Endothelial cell (in vitro differentiated cells): Measurements from ENCODE around the gene NUP62. TPM values are rescaled to one million over a fixed set of nuclear protein-coding genes. Genes with fewer than 3 reads are reported as not detected.

Source experiments
- DNase-seq: peaks from one replicate; pipeline ENCODE4 v3.0.0; 2021; ENCODE audit warnings: low spot score
- H3K27ac Mint-ChIP-seq: one replicate; pipeline ENCODE4 v1.8.0; 2021; ENCODE audit warnings: mixed read lengths, inconsistent platforms; ENCODE audit not compliant: unreplicated experiment
- H3K27me3 Mint-ChIP-seq: one replicate; pipeline ENCODE4 v1.8.0; 2021; ENCODE audit warnings: mild to moderate bottlenecking, moderate library complexity, mixed read lengths, inconsistent platforms; ENCODE audit not compliant: unreplicated experiment
- H3K36me3 Mint-ChIP-seq: one replicate; pipeline ENCODE4 v1.8.0; 2021; ENCODE audit warnings: mild to moderate bottlenecking, low read depth, mixed read lengths, inconsistent platforms; ENCODE audit not compliant: unreplicated experiment
- H3K4me1 Mint-ChIP-seq: one replicate; pipeline ENCODE4 v1.8.0; 2021; ENCODE audit warnings: mild to moderate bottlenecking, mixed read lengths, inconsistent platforms; ENCODE audit not compliant: unreplicated experiment
- H3K4me3 Mint-ChIP-seq: one replicate; pipeline ENCODE4 v1.8.0; 2021; ENCODE audit warnings: mild to moderate bottlenecking, mixed read lengths, inconsistent platforms; ENCODE audit not compliant: unreplicated experiment
- H3K9me3 Mint-ChIP-seq: one replicate; pipeline ENCODE4 v1.8.0; 2021; ENCODE audit warnings: mixed read lengths, inconsistent platforms; ENCODE audit not compliant: unreplicated experiment
- CTCF ChIP-seq: fragments of 200-600 bp; sonication (generic); IDR thresholded peaks from one replicate; pipeline ENCODE4 v1.5.0; 2021; ENCODE audit warnings: antibody characterized with exemption; ENCODE audit not compliant: unreplicated experiment
- total RNA-seq: library from RNA; stranded (reverse); fragmentation: NEBNext Ultra II Directional; extraction: Animal tissue kit (Norgen Biotek cat#: 25700); gene quantifications from one replicate; pipeline ENCODE4 v1.2.1, GENCODE V29; 2021; ENCODE audit not compliant: unreplicated experiment

NUP62 gene
- total RNA-seq, 1 donor from 2014 or later: 60.9 TPM

DNA sequence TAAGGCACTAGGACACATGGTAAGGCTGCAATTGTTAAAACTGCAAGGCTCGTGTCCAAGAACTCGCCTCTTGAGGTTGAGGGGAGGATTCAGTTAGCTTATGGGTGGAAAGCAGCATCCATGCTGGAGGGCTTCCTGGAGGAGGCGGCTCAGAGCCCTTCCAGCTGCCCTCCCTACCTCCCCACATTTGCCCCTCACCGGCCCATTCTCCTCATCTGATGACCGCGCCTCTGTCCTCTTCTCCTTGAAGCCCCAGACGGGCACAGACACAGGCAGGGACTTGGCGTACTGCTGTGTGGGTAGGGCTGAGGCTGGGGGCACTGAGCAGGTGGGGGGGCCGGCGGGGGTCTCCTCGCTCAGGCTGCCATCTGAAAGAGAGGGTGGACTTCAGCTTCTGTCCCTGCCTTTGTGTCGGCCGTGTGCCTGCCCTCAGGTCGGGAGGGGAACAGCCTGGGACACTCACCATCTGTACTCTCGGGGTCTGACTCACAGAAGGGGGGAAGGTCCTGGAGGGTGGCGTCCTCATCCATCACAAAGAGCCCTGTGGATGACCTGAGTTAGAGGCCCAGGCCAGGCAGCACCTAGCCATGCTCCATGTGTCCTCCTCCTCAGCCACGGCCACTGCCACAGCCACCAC is 57.8 kb downstream of the NUP62 start:
- no peak for TF ChIP-seq CTCF
- no peak overlapping the region for H3K27ac Mint-ChIP-seq
- H3K9me3 Mint-ChIP-seq: no peaks in the 10 kb centered on the region
- peaks cover 8% of the 10 kb centered on the region for H3K36me3 Mint-ChIP-seq
- H3K27me3 Mint-ChIP-seq: peaks cover 28% of the 10 kb centered on the region
- peak overlapping the region; percentile 79 for H3K4me3 Mint-ChIP-seq
- H3K4me1 Mint-ChIP-seq: peaks cover 28% of the 10 kb centered on the region
- DNase-seq: no peak

DNA sequence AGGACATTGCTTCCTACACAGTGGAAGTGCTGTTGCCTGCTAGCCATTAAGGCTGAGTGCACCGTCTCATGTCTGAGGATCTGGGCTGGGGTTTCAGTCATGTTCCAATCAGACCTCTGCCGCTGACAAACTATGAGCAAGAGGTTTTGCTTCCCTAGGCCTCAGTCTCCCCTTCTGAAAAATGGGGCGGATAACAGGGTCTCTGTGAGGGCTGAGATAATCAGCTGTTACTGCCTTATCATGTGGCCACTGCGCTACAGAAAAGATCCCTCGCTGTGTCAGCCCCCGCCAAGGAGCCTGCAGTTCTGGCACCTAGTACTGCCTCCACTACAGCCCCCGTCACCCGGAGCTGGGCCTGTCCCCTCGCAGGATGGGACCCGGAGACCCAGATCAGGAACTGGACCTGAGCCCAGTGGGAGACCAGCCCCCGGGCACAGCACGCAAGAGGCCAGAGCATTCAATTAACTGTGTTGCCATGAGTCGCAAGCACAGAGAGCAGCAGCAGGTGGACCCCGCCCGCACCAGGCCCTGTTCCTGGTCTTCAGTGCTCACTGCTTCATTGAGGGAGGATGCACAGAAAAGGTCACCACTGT is 58.9 kb downstream of the NUP62 start:
- DNase-seq: no peak
- Mint-ChIP-seq H3K4me1 (peaks cover 32% of the 10 kb centered on the region), H3K27ac (peak overlapping the region; percentile 89), H3K27me3 (peaks cover 28% of the 10 kb centered on the region), H3K4me3 (peak overlapping the region; percentile 87), H3K36me3 (peaks cover 16% of the 10 kb centered on the region), H3K9me3 (no peaks in the 10 kb centered on the region)
- no peak for TF ChIP-seq CTCF

DNA sequence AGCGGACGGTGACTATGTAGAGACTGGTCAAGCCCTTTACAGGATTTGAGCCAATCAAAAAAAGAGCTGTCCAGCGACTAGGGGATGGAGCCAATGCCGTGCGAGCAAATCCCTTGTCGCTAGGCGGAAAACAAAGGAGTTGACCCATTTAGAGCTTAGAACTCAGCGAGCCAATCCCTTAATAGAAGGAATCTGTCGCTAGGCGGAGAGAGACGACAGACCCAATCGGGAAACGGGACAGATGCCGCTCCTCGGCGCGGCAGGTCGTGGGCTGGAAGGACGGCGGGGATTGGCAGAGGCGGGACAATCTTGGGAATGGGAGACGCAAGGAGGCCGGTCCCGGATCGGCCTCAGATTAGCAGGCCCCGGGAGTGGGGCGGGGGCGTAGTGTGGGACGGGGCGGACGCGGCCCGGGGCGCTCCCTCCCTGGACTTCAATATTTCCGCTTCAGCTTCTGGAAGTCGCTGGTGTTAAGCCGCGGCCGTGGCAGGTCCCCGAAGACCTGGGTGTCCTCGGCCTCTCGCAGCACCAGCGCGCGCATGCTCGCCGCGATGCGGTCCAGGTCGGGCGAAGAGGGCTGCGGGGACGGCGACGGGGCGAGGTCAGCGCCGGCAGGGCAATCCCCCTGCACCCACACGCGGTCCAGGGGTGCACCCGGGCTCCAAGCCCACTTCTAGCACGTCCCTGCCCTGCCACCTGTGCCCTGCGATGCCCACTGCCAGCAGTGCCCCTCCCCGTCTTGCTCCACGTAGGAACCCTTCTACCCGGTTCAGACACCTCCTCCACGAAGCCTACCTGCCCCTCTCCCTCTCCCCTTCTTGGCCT is 59.6 kb downstream of the NUP62 start:
- no peak for TF ChIP-seq CTCF
- peaks cover 33% of the 10 kb centered on the region for H3K27me3 Mint-ChIP-seq
- peaks cover 22% of the 10 kb centered on the region for H3K36me3 Mint-ChIP-seq
- DNase-seq: peak; percentile 98
- H3K4me3 Mint-ChIP-seq: peak overlapping the region; percentile 87
- H3K4me1 Mint-ChIP-seq: peaks cover 29% of the 10 kb centered on the region
- H3K9me3 Mint-ChIP-seq: no peaks in the 10 kb centered on the region
- H3K27ac Mint-ChIP-seq: peak overlapping the region; percentile 89

- no peak for DNase-seq
- peaks cover 35% of the 10 kb centered on the region for H3K27me3 Mint-ChIP-seq
- H3K36me3 Mint-ChIP-seq: peaks cover 28% of the 10 kb centered on the region
- no peak for TF ChIP-seq CTCF
- peaks cover 27% of the 10 kb centered on the region for H3K4me1 Mint-ChIP-seq
- H3K27ac Mint-ChIP-seq: no peak overlapping the region
- H3K4me3 Mint-ChIP-seq: no peak overlapping the region
- no peaks in the 10 kb centered on the region for H3K9me3 Mint-ChIP-seq
Measured at GRCh38 chr19:49869009-49869483, 60.3 kb downstream of the NUP62 start.
